Upper lobe of left lung (tissue), 6 donors: ENCODE measurements around the gene NOXRED1. TPM values are rescaled to one million over a fixed set of nuclear protein-coding genes. Genes with fewer than 3 reads are reported as not detected.

Source experiments
- ATAC-seq, 2 donors: fragments of 200-7000 bp; cut with Tn5 transposase; one replicate each; pipeline ENCODE4 v1.9.1; 2022; ENCODE audit warnings: mild to moderate bottlenecking in 2 of 2, moderate library complexity in 2 of 2; ENCODE audit not compliant: low FRiP score in 2 of 2
- DNase-seq, 2 donors: peaks; one replicate each; pipeline ENCODE4 v3.0.0-alpha.2; 2019 to 2020
- H3K27ac ChIP-seq, 4 donors: fragments of 200-600 bp; sonication (generic); one replicate each; pipeline ENCODE4 v1.5.1; 2016 to 2019
- H3K27me3 ChIP-seq, 4 donors: fragments of 200-600 bp; sonication (generic); one replicate each; pipeline ENCODE4 v1.5.1; 2017 to 2019
- H3K36me3 ChIP-seq, 4 donors: fragments of 200-600 bp; sonication (generic); one replicate each; pipeline ENCODE4 v1.5.1; 2016 to 2019
- H3K4me1 ChIP-seq, 4 donors: fragments of 200-600 bp; sonication (generic); one replicate each; pipeline ENCODE4 v1.5.1; 2018 to 2019
- H3K4me3 ChIP-seq, 4 donors: fragments of 200-600 bp; sonication (generic); one replicate each; pipeline ENCODE4 v1.5.1; 2017 to 2019; ENCODE audit warnings: mild to moderate bottlenecking in 2 of 4, moderate library complexity in 1 of 4
- H3K9me3 ChIP-seq, 4 donors: fragments of 200-600 bp; sonication (generic); one replicate each; pipeline ENCODE4 v1.5.1; 2018 to 2019
- CTCF ChIP-seq, 6 experiments: fragments of 450-650 bp in 4 of 6; fragments of 200-600 bp in 2 of 6; sonication (generic) in 2 of 6; IDR thresholded peaks; one replicate each; pipeline ENCODE4 v1.5.1; 2016 to 2019; ENCODE audit warnings: antibody characterized with exemption in 6 of 6
- EP300 ChIP-seq, 4 donors: sonication (generic); formaldehyde crosslinking; IDR thresholded peaks; one replicate each; pipeline ENCODE4 v1.5.1; 2017; ENCODE audit warnings: antibody characterized with exemption in 4 of 4, control low read depth in 2 of 4
- POLR2A ChIP-seq, 4 donors: fragments of 450-650 bp; IDR thresholded peaks; one replicate each; pipeline ENCODE4 v1.5.1; 2016 to 2017; ENCODE audit warnings: antibody characterized with exemption in 4 of 4, mild to moderate bottlenecking in 2 of 4
- POLR2AphosphoS5 ChIP-seq, 2 donors: sonication (generic); formaldehyde crosslinking; IDR thresholded peaks; one replicate each; pipeline ENCODE4 v1.5.1; 2017; ENCODE audit warnings: antibody characterized with exemption in 2 of 2
- WGBS, 2 donors: methylation state at CpG; one replicate each; pipeline ENCODE4 v1.1.5; 2017 to 2018; 5-methylcytosine and 5-hydroxymethylcytosine counted together
- total RNA-seq, 6 donors: library from RNA; depleted of rRNA in 4 of 6; stranded (reverse); fragments of >200 nt in 4 of 6; gene quantifications; one replicate each; pipeline versions ENCODE4 v1.1.0 to v1.2.1, GENCODE V29; 2016 to 2021
- donor health status: DM: no; HTN: no; CAD: no; lungs with moderate emphysema.
- donor health status: DM: no; HTN: yes; CAD: no; lungs with severe emphysema.

The NOXRED1 gene
- total RNA-seq = under 1 TPM in 4 of 6 donors, not detected in 2; 0.30 to 0.40 (median 0.31) TPM

GRCh38 chr14:77423423-77423822, at the start of gene NOXRED1:
Gene NOXRED1, minus strand, starts transcription at chr14:77423523. Its CDS starts 634 bp downstream, at chr14:77422889.
- Histone ChIP-seq H3K27ac (no peak within 1 kb of the TSS), H3K4me1 (no peaks in the 10 kb centered on the region), H3K27me3 (no peaks in the 10 kb centered on the region), H3K4me3 (no peak within 1 kb of the TSS), H3K9me3 (peaks cover 0 to 7% (median 5%) of the 10 kb centered on the region in 4 donors), H3K36me3 (peaks cover 24 to 68% (median 53%) of the 10 kb centered on the region in 4 donors)
- no peak for DNase-seq
- 90 to 96% methylated on average over 1 of the region's 1 CpG for WGBS, 2 donors
- no peak for ATAC-seq
- TF ChIP-seq EP300 (IDR thresholded peaks at IDR 0.05) (no peak), CTCF (IDR thresholded peaks at IDR 0.05) (no peak), POLR2AphosphoS5 (IDR thresholded peaks at IDR 0.05) (no peak), POLR2A (IDR thresholded peaks at IDR 0.05) (no peak)

DNA sequence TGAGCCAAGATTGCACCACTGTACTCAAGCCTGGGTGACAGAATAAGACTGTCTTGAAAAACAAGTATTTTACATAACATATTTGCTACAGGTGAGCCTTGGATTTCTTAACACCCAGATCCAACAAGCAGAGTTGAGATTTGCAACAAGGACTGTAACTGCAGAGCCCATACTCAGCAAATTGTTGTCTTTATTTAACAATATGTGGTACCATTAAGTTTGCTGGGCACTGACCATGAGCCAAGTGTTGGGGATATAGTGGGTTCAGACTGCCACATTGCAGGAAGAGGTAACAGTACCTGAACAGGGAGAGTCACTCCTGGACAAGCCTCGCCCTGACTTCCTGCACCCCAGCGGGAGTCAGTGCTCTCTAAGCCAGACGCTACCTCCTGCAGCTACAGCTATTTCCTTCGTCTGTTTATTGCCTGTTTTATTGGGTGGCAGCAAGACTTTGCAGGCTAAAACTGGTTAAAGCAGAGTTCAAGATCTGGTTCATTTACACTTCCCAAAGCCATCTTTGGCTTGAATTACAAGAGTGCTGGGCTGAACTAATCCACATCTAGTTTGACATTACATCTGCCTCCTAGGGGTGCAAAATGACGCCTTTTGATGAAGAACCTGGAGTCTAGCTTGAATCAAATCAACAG, 47.0 kb upstream of the NOXRED1 start:
- 87 to 94% methylated on average over 5 of the region's 5 CpGs for WGBS, 2 donors
- H3K27ac ChIP-seq = no peak overlapping the region
- TF ChIP-seq POLR2A (IDR thresholded peaks at IDR 0.05) (no peak), POLR2AphosphoS5 (IDR thresholded peaks at IDR 0.05) (no peak), EP300 (IDR thresholded peaks at IDR 0.05) (no peak), CTCF (IDR thresholded peaks at IDR 0.05) (no peak)
- ATAC-seq = no peak
- H3K27me3 ChIP-seq = no peaks in the 10 kb centered on the region
- peaks cover 31 to 46% (median 39%) of the 10 kb centered on the region in 4 donors for H3K36me3 ChIP-seq
- no peaks in the 10 kb centered on the region for H3K4me1 ChIP-seq
- H3K4me3 ChIP-seq = no peak overlapping the region
- DNase-seq = no peak
- no peaks in the 10 kb centered on the region for H3K9me3 ChIP-seq

DNA sequence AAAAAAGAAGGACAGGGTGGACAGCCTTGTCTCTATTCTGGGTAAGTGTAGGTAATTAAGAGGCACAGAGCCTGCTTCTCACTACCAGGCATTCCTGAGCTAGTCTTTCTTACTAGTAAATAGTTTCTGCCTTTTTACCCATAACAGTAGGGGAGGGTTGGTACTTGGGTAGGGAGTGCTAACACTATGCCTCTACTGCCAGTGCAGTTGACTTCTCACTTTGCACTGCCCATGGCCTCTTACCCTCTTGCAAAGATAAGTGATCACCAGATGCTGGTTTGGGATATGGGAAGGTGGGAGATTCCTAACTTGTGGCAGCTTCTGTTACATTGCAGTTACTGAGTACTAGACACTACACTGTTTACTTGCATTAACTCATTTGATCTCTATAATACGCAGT, 46.2 kb upstream of the NOXRED1 start:
- DNase-seq (no peak), ATAC-seq (no peak)
- Histone ChIP-seq H3K27me3 (no peaks in the 10 kb centered on the region), H3K9me3 (no peaks in the 10 kb centered on the region), H3K4me3 (no peak overlapping the region), H3K4me1 (no peaks in the 10 kb centered on the region), H3K27ac (no peak overlapping the region), H3K36me3 (peaks cover 39 to 55% (median 46%) of the 10 kb centered on the region in 4 donors)
- no peak for TF ChIP-seq POLR2AphosphoS5 (IDR thresholded peaks at IDR 0.05)
- TF ChIP-seq EP300 (IDR thresholded peaks at IDR 0.05) = no peak
- TF ChIP-seq POLR2A (IDR thresholded peaks at IDR 0.05) = no peak
- no peak for TF ChIP-seq CTCF (IDR thresholded peaks at IDR 0.05)
- WGBS, 2 donors = 88 to 100% methylated on average over 1 of the region's 1 CpG

DNA sequence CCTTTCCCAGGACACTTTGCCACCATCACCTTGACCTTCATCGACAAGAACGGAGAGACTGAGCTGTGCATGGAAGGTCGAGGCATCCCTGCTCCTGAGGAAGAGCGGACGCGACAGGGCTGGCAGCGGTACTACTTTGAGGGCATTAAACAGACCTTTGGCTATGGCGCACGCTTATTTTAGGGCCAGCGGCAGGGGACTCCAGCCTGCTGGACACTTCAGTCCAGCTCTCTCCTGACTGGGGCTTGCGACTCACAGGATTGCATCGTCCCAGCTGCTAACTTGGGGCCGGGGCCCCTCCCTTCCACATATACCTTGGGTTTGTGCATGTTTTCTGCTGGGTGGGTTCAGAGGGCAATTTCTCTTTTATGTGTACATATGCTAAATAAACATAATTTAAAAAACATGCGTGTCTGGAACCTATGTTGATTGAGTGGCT, 45.8 kb upstream of the NOXRED1 start:
- ATAC-seq = no peak
- no peak for DNase-seq
- 86 to 90% methylated on average over 5 to 14 of the region's 14 CpGs for WGBS, 2 donors
- H3K27me3 ChIP-seq = no peaks in the 10 kb centered on the region
- H3K36me3 ChIP-seq = peaks cover 43 to 59% (median 50%) of the 10 kb centered on the region in 4 donors
- no peak for TF ChIP-seq POLR2AphosphoS5 (IDR thresholded peaks at IDR 0.05)
- TF ChIP-seq CTCF (IDR thresholded peaks at IDR 0.05) = no peak
- no peak for TF ChIP-seq EP300 (IDR thresholded peaks at IDR 0.05)
- TF ChIP-seq POLR2A (IDR thresholded peaks at IDR 0.05) = no peak
- H3K4me3 ChIP-seq = no peak overlapping the region
- H3K27ac ChIP-seq = no peak overlapping the region
- no peaks in the 10 kb centered on the region for H3K9me3 ChIP-seq
- no peaks in the 10 kb centered on the region for H3K4me1 ChIP-seq

- WGBS, 2 donors = 90 to 91% methylated on average over 5 of the region's 5 CpGs
- no peak overlapping the region for H3K4me3 ChIP-seq
- peaks cover 55 to 72% (median 62%) of the 10 kb centered on the region in 4 donors for H3K36me3 ChIP-seq
- H3K27ac ChIP-seq = no peak overlapping the region
- ATAC-seq (no peak), DNase-seq (no peak)
- no peaks in the 10 kb centered on the region for H3K9me3 ChIP-seq
- H3K27me3 ChIP-seq = no peaks in the 10 kb centered on the region
- TF ChIP-seq POLR2AphosphoS5 (IDR thresholded peaks at IDR 0.05) (no peak), POLR2A (IDR thresholded peaks at IDR 0.05) (no peak), EP300 (IDR thresholded peaks at IDR 0.05) (no peak), CTCF (IDR thresholded peaks at IDR 0.05) (no peak)
- no peaks in the 10 kb centered on the region for H3K4me1 ChIP-seq
Observed at GRCh38 chr14:77467801-77468200, 44.5 kb upstream of the NOXRED1 start.
